ENCODE data around the gene GTF2E1. TPM values are rescaled to one million over a fixed set of nuclear protein-coding genes. Genes with fewer than 3 reads are reported as not detected.

The GTF2E1 gene
- total RNA-seq, 4 donors from 2014 or later, result 5.2 to 16.4 (median 7.5) TPM

GRCh38 chr3:120793601-120794000 is 51.1 kb downstream of the GTF2E1 start:
- H3K4me3 ChIP-seq, result no peak overlapping the region
- no peak overlapping the region for H3K27ac ChIP-seq
- no peaks in the 10 kb centered on the region for H3K27me3 ChIP-seq
- H3K36me3 ChIP-seq, result no peaks in the 10 kb centered on the region
- H3K9me3 ChIP-seq, result no peaks in the 10 kb centered on the region
- no peaks in the 10 kb centered on the region for H3K4me1 ChIP-seq
- TF ChIP-seq POLR2A (IDR thresholded peaks at IDR 0.05), result no peak
- TF ChIP-seq EP300 (IDR thresholded peaks at IDR 0.05), result no peak
- TF ChIP-seq POLR2AphosphoS5 (IDR thresholded peaks at IDR 0.05), result no peak
- TF ChIP-seq CTCF (IDR thresholded peaks at IDR 0.05), result no peak
- 73% methylated on average over 1 of the region's 1 CpG for WGBS
- DNase-seq (ENCODE audit: low spot score in 2 of 2), result no peak

DNA sequence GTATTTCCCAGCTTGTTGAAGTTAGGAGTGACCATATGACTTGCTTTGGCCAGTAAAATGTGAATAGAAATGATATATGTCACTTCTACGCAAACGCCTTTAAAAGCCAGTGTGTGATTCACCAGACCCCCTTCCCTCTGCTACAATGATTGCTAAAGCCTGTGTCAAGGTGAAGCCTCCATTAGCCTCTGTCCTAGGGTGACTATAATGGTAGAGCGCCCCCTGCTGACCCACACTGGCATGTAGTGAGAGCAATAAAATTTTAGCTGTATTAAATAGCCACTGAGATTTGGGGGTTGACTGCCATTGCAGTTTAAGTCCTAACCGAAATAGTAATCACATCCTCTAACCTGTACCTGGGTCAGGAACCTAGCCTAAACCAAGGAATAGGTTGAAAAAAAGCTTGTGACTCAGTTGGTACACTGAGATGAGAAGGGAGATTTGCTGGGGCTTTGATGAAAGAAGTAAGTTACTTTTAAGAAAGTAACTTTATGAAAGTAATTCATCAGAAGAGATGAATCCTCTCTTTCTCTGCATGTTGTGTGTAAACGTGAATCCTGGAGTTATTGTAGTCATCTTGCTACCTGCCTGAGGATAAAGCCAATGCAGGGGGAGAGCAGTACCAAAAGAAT is 52.6 kb downstream of the GTF2E1 start:
- Histone ChIP-seq H3K27me3 (no peaks in the 10 kb centered on the region), H3K4me1 (no peaks in the 10 kb centered on the region), H3K27ac (no peak overlapping the region), H3K4me3 (no peak overlapping the region), H3K36me3 (no peaks in the 10 kb centered on the region), H3K9me3 (no peaks in the 10 kb centered on the region)
- 34% methylated on average over 5 of the region's 5 CpGs for WGBS
- TF ChIP-seq EP300 (IDR thresholded peaks at IDR 0.05) (no peak), POLR2AphosphoS5 (IDR thresholded peaks at IDR 0.05) (no peak), CTCF (IDR thresholded peaks at IDR 0.05) (peak; percentile 23 to 56)
- DNase-seq (ENCODE audit: low spot score in 2 of 2), result peak; percentile 73 to 82

GRCh38 chr3:120795959-120796358 is 53.4 kb downstream of the GTF2E1 start:
- Histone ChIP-seq H3K27ac (no peak overlapping the region), H3K4me1 (no peaks in the 10 kb centered on the region), H3K36me3 (no peaks in the 10 kb centered on the region), H3K9me3 (no peaks in the 10 kb centered on the region), H3K4me3 (no peak overlapping the region), H3K27me3 (no peaks in the 10 kb centered on the region)
- DNase-seq (ENCODE audit: low spot score in 2 of 2), result no peak
- no peak for TF ChIP-seq EP300 (IDR thresholded peaks at IDR 0.05)
- TF ChIP-seq CTCF (IDR thresholded peaks at IDR 0.05), result no peak
- no peak for TF ChIP-seq POLR2AphosphoS5 (IDR thresholded peaks at IDR 0.05)
- TF ChIP-seq POLR2A (IDR thresholded peaks at IDR 0.05), result no peak
- WGBS, result 74% methylated on average over 2 of the region's 2 CpGs

- H3K4me1 ChIP-seq, result no peaks in the 10 kb centered on the region
- TF ChIP-seq EP300 (IDR thresholded peaks at IDR 0.05), result no peak
- no peak overlapping the region for H3K4me3 ChIP-seq
- H3K27ac ChIP-seq, result no peak overlapping the region
- H3K36me3 ChIP-seq, result no peaks in the 10 kb centered on the region
- H3K9me3 ChIP-seq, result no peaks in the 10 kb centered on the region
- 34% methylated on average over 6 of the region's 6 CpGs for WGBS
- no peaks in the 10 kb centered on the region for H3K27me3 ChIP-seq
- DNase-seq (ENCODE audit: low spot score in 2 of 2), result no peak
These were observed 54.4 kb downstream of the GTF2E1 start for GRCh38 chr3:120796976-120797375.

GRCh38 chr3:120797857-120798256 is 55.3 kb downstream of the GTF2E1 start:
- Histone ChIP-seq H3K9me3 (no peaks in the 10 kb centered on the region), H3K4me1 (no peaks in the 10 kb centered on the region), H3K27ac (no peak overlapping the region), H3K27me3 (no peaks in the 10 kb centered on the region), H3K36me3 (no peaks in the 10 kb centered on the region), H3K4me3 (no peak overlapping the region)
- DNase-seq (ENCODE audit: low spot score in 2 of 2), result no peak
- TF ChIP-seq EP300 (IDR thresholded peaks at IDR 0.05), result no peak
- no peak for TF ChIP-seq POLR2A (IDR thresholded peaks at IDR 0.05)
- no peak for TF ChIP-seq CTCF (IDR thresholded peaks at IDR 0.05)
- no peak for TF ChIP-seq POLR2AphosphoS5 (IDR thresholded peaks at IDR 0.05)
- WGBS, result 92% methylated on average over 2 of the region's 2 CpGs

GRCh38 chr3:120798346-120798745 is 55.8 kb downstream of the GTF2E1 start:
- Histone ChIP-seq H3K4me1 (no peaks in the 10 kb centered on the region), H3K4me3 (no peak overlapping the region), H3K9me3 (no peaks in the 10 kb centered on the region), H3K27ac (no peak overlapping the region), H3K27me3 (no peaks in the 10 kb centered on the region), H3K36me3 (no peaks in the 10 kb centered on the region)
- 67% methylated on average over 1 of the region's 1 CpG for WGBS
- DNase-seq (ENCODE audit: low spot score in 2 of 2), result no peak
- TF ChIP-seq CTCF (IDR thresholded peaks at IDR 0.05) (no peak), POLR2A (IDR thresholded peaks at IDR 0.05) (no peak), EP300 (IDR thresholded peaks at IDR 0.05) (no peak), POLR2AphosphoS5 (IDR thresholded peaks at IDR 0.05) (no peak)

Data from suprapubic skin (tissue), 4 donors.